Gastroesophageal sphincter (tissue), 3 donors: ENCODE data around the gene TFB2M.

ENCODE experiments used
- CTCF ChIP-seq, 4 experiments: fragments of 200-600 bp in 2 of 4; fragments of 450-650 bp in 2 of 4; sonication (generic) in 1 of 4; IDR thresholded peaks; one replicate each; pipeline ENCODE4 v1.5.1; 2017 to 2019; ENCODE audit warnings: antibody characterized with exemption in 4 of 4, mild to moderate bottlenecking in 2 of 4, moderate library complexity in 2 of 4
- EP300 ChIP-seq: sonication (generic); formaldehyde crosslinking; IDR thresholded peaks from one replicate; pipeline ENCODE4 v1.6.1; 2017; ENCODE audit warnings: antibody characterized with exemption, mild to moderate bottlenecking
- POLR2A ChIP-seq, 2 donors: fragments of 450-650 bp; IDR thresholded peaks; one replicate each; pipeline ENCODE4 v1.6.1; 2017; ENCODE audit warnings: antibody characterized with exemption in 2 of 2, mild to moderate bottlenecking in 2 of 2, moderate library complexity in 1 of 2

GRCh38 chr1:246587032-246587431, 21.0 kb upstream of the TFB2M start:
- TF ChIP-seq CTCF (IDR thresholded peaks at IDR 0.05) (no peak), POLR2A (IDR thresholded peaks at IDR 0.05) (no peak), EP300 (no peak)
